ENCODE data around the gene ATF6. TPM values are rescaled to one million over a fixed set of nuclear protein-coding genes. Genes with fewer than 3 reads are reported as not detected.

The ATF6 gene
- total and polyA plus RNA-seq, 2 donors from 2014 or later: 11.5 to 35.6 TPM

DNA sequence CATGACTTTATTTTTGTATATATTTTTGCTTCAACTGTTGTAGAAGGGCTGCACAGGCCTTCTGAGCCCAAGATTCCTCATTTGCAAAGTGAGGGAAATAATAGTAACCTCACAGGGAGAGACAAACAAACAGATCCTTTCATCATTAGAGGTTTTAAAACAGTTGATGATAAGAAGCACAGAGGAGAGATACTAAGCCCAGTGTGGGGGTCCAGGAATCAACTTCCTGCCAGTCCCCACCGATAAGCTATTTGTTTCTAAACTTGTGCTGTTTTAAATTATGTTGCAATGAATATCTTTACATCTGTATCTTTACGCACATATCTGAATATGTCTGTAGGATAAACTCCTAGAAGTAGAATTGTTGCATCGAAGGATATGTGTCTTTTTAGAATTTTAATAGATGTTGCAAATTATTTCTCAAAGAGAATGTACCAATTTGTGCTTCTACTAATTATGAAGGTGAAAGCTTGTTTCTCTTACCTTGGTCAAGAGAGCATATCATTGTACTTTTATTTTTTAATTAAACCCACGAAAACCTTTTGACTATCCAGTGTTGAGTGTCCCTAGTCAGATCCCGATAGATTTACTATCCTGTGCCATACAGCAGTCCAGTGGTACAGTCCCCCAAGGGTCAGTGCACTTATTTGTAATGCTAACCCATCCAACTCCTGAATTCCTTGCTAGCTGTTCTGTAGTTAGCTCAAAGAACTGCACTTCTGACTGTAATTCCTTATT, 34.0 kb upstream of the ATF6 start:
- FAIRE-seq (no peak), DNase-seq (no peak)
- no peaks in the 10 kb centered on the region for H3K36me3 ChIP-seq (ENCODE audit: control insufficient read depth in 2 of 3, insufficient read depth in 3 of 3, low read length in 3 of 3)
- no peak overlapping the region for H3K27ac ChIP-seq (ENCODE audit: low read depth in 2 of 2, low read length in 2 of 2)
- no peak overlapping the region for H3K9ac ChIP-seq (ENCODE audit: low read length in 3 of 3)
- no peaks in the 10 kb centered on the region for H3K4me1 ChIP-seq (ENCODE audit: control insufficient read depth in 2 of 3, insufficient read depth in 2 of 3, low read depth in 1 of 3, low read length in 3 of 3)
- H3K4me3 ChIP-seq (ENCODE audit: low read length in 3 of 3): no peak overlapping the region
- H3K9me3 ChIP-seq (ENCODE audit: control insufficient read depth in 2 of 3, insufficient read depth in 1 of 3, low read length in 3 of 3): no peaks in the 10 kb centered on the region
- H3K27me3 ChIP-seq (ENCODE audit: control insufficient read depth, insufficient read depth, low read length): no peaks in the 10 kb centered on the region
- TF ChIP-seq, protein P1, sequence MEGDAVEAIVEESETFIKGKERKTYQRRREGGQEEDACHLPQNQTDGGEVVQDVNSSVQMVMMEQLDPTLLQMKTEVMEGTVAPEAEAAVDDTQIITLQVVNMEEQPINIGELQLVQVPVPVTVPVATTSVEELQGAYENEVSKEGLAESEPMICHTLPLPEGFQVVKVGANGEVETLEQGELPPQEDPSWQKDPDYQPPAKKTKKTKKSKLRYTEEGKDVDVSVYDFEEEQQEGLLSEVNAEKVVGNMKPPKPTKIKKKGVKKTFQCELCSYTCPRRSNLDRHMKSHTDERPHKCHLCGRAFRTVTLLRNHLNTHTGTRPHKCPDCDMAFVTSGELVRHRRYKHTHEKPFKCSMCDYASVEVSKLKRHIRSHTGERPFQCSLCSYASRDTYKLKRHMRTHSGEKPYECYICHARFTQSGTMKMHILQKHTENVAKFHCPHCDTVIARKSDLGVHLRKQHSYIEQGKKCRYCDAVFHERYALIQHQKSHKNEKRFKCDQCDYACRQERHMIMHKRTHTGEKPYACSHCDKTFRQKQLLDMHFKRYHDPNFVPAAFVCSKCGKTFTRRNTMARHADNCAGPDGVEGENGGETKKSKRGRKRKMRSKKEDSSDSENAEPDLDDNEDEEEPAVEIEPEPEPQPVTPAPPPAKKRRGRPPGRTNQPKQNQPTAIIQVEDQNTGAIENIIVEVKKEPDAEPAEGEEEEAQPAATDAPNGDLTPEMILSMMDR (IDR thresholded peaks at IDR 0.05; ENCODE audit: borderline replicate concordance, extremely low read depth, insufficient read depth): no peak
- intact Hi-C loops (cut with DNase I): no loop called here

DNA sequence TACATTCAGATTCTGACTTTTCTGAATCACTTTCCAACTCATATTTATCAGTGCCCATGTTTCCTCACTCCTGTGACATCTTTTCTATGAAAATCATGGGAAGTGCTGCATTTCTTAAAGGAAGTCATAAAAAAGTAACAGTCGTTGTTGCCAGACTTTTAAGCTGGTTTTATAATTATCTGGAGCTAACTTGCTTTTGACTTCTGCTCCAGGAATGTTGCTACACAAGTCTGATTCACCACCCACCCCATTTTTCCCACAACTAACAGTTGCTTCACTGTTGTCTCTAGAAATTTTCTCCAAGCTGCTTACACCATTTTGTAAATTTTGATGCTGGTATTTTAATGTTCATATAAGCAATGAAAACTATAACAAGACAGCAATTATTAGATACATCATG, 32.6 kb upstream of the ATF6 start:
- intact Hi-C loops (cut with DNase I): no loop called here
- Histone ChIP-seq H3K9me3 (ENCODE audit: control insufficient read depth in 2 of 3, insufficient read depth in 1 of 3, low read length in 3 of 3) (no peaks in the 10 kb centered on the region), H3K27ac (ENCODE audit: low read depth in 2 of 2, low read length in 2 of 2) (no peak overlapping the region), H3K27me3 (ENCODE audit: control insufficient read depth, insufficient read depth, low read length) (no peaks in the 10 kb centered on the region), H3K9ac (ENCODE audit: low read length in 3 of 3) (no peak overlapping the region), H3K4me3 (ENCODE audit: low read length in 3 of 3) (no peak overlapping the region), H3K4me1 (ENCODE audit: control insufficient read depth in 2 of 3, insufficient read depth in 2 of 3, low read depth in 1 of 3, low read length in 3 of 3) (no peaks in the 10 kb centered on the region), H3K36me3 (ENCODE audit: control insufficient read depth in 2 of 3, insufficient read depth in 3 of 3, low read length in 3 of 3) (no peaks in the 10 kb centered on the region)
- TF ChIP-seq, protein P1 (IDR thresholded peaks at IDR 0.05; ENCODE audit: borderline replicate concordance, extremely low read depth, insufficient read depth): no peak
- FAIRE-seq (no peak), DNase-seq (peak in 1 of 5 donors; percentile 34)

DNA sequence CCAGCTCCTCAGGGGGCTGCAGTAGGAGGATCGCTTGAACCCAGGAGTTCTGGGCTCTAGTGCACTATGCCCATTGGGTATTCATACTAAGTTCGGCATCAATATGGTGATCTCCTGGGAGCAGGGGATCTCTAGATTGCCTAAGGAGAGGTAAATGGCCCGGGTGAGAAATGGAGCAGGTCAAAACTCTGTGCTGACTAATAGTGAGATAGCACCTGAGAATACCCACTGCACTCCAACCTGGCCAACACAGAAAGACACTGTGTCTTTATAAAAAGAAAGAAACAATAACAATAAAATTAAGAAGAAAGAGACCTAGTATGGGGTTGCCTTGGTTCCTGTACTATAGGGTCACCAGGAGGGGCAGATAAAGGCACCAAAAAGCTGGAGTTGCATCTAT, 30.3 kb upstream of the ATF6 start:
- no peak overlapping the region for H3K4me3 ChIP-seq (ENCODE audit: low read length in 3 of 3)
- TF ChIP-seq, protein P1 (IDR thresholded peaks at IDR 0.05; ENCODE audit: borderline replicate concordance, extremely low read depth, insufficient read depth): no peak
- FAIRE-seq (no peak), DNase-seq (no peak)
- H3K36me3 ChIP-seq (ENCODE audit: control insufficient read depth in 2 of 3, insufficient read depth in 3 of 3, low read length in 3 of 3): no peaks in the 10 kb centered on the region
- intact Hi-C loops (cut with DNase I): no loop called here
- H3K27ac ChIP-seq (ENCODE audit: low read depth in 2 of 2, low read length in 2 of 2): no peak overlapping the region
- peaks cover 0 to 10% (median 0%) of the 10 kb centered on the region in 3 donors for H3K4me1 ChIP-seq (ENCODE audit: control insufficient read depth in 2 of 3, insufficient read depth in 2 of 3, low read depth in 1 of 3, low read length in 3 of 3)
- no peaks in the 10 kb centered on the region for H3K9me3 ChIP-seq (ENCODE audit: control insufficient read depth in 2 of 3, insufficient read depth in 1 of 3, low read length in 3 of 3)
- no peak overlapping the region for H3K9ac ChIP-seq (ENCODE audit: low read length in 3 of 3)
- no peaks in the 10 kb centered on the region for H3K27me3 ChIP-seq (ENCODE audit: control insufficient read depth, insufficient read depth, low read length)
